AG09319 (cell line): ENCODE data around the gene ACTN4.

Experiments
- DNase-seq: peaks from one replicate; pipeline ENCODE4 v3.0.0-alpha.2; 2010; ENCODE audit warnings: low read depth; ENCODE audit errors: extremely low read depth
- CTCF ChIP-seq: IDR thresholded peaks from 2 replicates; pipeline ENCODE4 v1.5.1; 2011; ENCODE audit warnings: low read depth, mild to moderate bottlenecking, inconsistent platforms, low read length, moderate library complexity

The ACTN4 gene

GRCh38 chr19:38735257-38735686, 87.8 kb downstream of the ACTN4 start:
- no peak for TF ChIP-seq CTCF
- DNase-seq, result no peak

- no peak for DNase-seq
- TF ChIP-seq CTCF, result no peak
Observed at GRCh38 chr19:38736036-38736412, 88.6 kb downstream of the ACTN4 start.

- DNase-seq, result no peak
Observed at GRCh38 chr19:38736413-38737280, 89.2 kb downstream of the ACTN4 start.

GRCh38 chr19:38737281-38737865, 89.9 kb downstream of the ACTN4 start:
- no peak for DNase-seq
- TF ChIP-seq CTCF, result no peak

More at GRCh38 chr19:38736413-38737280, 89.2 kb downstream of the ACTN4 start:
- TF ChIP-seq CTCF, result no peak

GRCh38 chr19:38737921-38738737, 90.7 kb downstream of the ACTN4 start:
- no peak for DNase-seq
- no peak for TF ChIP-seq CTCF

GRCh38 chr19:38739440-38740256, 92.2 kb downstream of the ACTN4 start:
- DNase-seq, result no peak
- no peak for TF ChIP-seq CTCF
